ENCODE data around the gene ERC1. TPM values are rescaled to one million over a fixed set of nuclear protein-coding genes. Genes with fewer than 3 reads are reported as not detected.

The ERC1 gene
- polyA plus RNA-seq, 1 donor from 2014 or later, result 7.1 TPM

DNA sequence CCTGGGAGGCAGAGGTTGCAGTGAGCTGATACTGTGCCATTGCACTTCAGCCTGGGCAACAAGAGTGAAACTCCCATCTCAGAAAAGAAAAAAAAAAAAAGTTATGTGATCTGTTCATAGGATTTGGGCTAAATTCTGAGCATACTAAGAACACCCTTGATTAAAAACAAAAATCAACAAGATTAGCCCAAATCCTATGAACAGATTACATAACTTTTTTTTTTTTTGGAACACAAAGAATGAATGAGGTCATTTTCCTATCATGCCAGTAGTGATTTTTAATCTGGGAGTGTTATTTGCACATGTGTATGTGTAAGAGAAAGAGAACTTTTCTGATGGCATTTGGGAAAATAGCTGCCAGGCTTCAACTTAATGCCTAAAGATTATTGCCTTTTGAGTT, 208.7 kb downstream of the ERC1 start:
- Histone ChIP-seq H3K27me3 (ENCODE audit: insufficient read depth, low read depth, low read length) (no peaks in the 10 kb centered on the region), H3K4me3 (ENCODE audit: low read length) (no peak overlapping the region), H3K4me2 (ENCODE audit: low read length) (no peak overlapping the region), H3K36me3 (ENCODE audit: insufficient read depth, low read length) (no peaks in the 10 kb centered on the region), H3K9me2 (ENCODE audit: insufficient read depth, low read length) (no peaks in the 10 kb centered on the region), H3K27ac (ENCODE audit: low read length) (no peak overlapping the region), H3K79me2 (replicated peaks; ENCODE audit: insufficient read depth, low read length) (no peaks in the 10 kb centered on the region), H2AFZ (ENCODE audit: low read depth, low read length) (no peak overlapping the region), H4K20me1 (ENCODE audit: insufficient read depth) (no peaks in the 10 kb centered on the region), H3K9me3 (ENCODE audit: low read length) (no peaks in the 10 kb centered on the region), H3F3A (ENCODE audit: insufficient read depth, low read length, poor library complexity, severe bottlenecking) (no peaks in the 10 kb centered on the region), H3K9ac (ENCODE audit: low read length) (no peak overlapping the region)
- TF ChIP-seq RAD21 (conservative IDR thresholded peaks at IDR 0.05) (no peak), EZH2 (IDR thresholded peaks at IDR 0.05; ENCODE audit: borderline replicate concordance, insufficient read depth, low read length, poor library complexity, severe bottlenecking) (no peak), POLR2AphosphoS5 (IDR thresholded peaks at IDR 0.05) (no peak), SMC3 (conservative IDR thresholded peaks at IDR 0.05; ENCODE audit: poor library complexity) (no peak), EP300 (conservative IDR thresholded peaks at IDR 0.05; ENCODE audit: poor library complexity, severe bottlenecking) (no peak), TAF1 (IDR thresholded peaks at IDR 0.05; ENCODE audit: low read depth) (no peak), CTCF (IDR thresholded peaks at IDR 0.05; ENCODE audit: poor library complexity, severe bottlenecking) (no peak), MXI1 (conservative IDR thresholded peaks at IDR 0.05; ENCODE audit: poor library complexity, severe bottlenecking) (no peak)
- TF ChIP-seq, protein P1, sequence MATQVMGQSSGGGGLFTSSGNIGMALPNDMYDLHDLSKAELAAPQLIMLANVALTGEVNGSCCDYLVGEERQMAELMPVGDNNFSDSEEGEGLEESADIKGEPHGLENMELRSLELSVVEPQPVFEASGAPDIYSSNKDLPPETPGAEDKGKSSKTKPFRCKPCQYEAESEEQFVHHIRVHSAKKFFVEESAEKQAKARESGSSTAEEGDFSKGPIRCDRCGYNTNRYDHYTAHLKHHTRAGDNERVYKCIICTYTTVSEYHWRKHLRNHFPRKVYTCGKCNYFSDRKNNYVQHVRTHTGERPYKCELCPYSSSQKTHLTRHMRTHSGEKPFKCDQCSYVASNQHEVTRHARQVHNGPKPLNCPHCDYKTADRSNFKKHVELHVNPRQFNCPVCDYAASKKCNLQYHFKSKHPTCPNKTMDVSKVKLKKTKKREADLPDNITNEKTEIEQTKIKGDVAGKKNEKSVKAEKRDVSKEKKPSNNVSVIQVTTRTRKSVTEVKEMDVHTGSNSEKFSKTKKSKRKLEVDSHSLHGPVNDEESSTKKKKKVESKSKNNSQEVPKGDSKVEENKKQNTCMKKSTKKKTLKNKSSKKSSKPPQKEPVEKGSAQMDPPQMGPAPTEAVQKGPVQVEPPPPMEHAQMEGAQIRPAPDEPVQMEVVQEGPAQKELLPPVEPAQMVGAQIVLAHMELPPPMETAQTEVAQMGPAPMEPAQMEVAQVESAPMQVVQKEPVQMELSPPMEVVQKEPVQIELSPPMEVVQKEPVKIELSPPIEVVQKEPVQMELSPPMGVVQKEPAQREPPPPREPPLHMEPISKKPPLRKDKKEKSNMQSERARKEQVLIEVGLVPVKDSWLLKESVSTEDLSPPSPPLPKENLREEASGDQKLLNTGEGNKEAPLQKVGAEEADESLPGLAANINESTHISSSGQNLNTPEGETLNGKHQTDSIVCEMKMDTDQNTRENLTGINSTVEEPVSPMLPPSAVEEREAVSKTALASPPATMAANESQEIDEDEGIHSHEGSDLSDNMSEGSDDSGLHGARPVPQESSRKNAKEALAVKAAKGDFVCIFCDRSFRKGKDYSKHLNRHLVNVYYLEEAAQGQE (IDR thresholded peaks at IDR 0.05; ENCODE audit: borderline replicate concordance), result no peak

DNA sequence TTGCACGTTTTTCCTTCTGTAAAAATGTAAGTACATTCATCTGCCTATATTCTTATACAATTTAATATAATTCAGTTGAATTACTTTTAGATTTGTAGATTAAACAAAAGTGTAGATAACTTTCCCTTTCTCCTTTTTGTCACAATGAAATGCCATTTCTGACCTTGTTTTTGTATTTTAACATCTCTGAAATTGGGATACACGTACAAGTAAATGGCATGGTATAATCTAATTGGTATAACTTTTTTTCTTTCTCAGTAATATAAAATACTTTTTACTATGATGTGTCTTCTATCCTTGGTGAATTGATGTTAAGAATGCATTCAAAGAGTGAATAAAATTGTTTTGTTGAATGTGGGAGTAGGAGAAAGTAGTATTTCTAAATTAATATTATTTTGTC, 210.0 kb downstream of the ERC1 start:
- no peaks in the 10 kb centered on the region for H3K9me3 ChIP-seq (ENCODE audit: low read length)
- H3K4me3 ChIP-seq (ENCODE audit: low read length), result no peak overlapping the region
- no peaks in the 10 kb centered on the region for H3K36me3 ChIP-seq (ENCODE audit: insufficient read depth, low read length)
- H3K27ac ChIP-seq (ENCODE audit: low read length), result no peak overlapping the region
- H3K9me2 ChIP-seq (ENCODE audit: insufficient read depth, low read length), result no peaks in the 10 kb centered on the region
- H3F3A ChIP-seq (ENCODE audit: insufficient read depth, low read length, poor library complexity, severe bottlenecking), result no peaks in the 10 kb centered on the region
- H4K20me1 ChIP-seq (ENCODE audit: insufficient read depth), result no peaks in the 10 kb centered on the region
- no peak overlapping the region for H3K4me2 ChIP-seq (ENCODE audit: low read length)
- H3K9ac ChIP-seq (ENCODE audit: low read length), result no peak overlapping the region
- no peak overlapping the region for H2AFZ ChIP-seq (ENCODE audit: low read depth, low read length)
- TF ChIP-seq EZH2 (IDR thresholded peaks at IDR 0.05; ENCODE audit: borderline replicate concordance, insufficient read depth, low read length, poor library complexity, severe bottlenecking) (no peak), TAF1 (IDR thresholded peaks at IDR 0.05; ENCODE audit: low read depth) (no peak), POLR2AphosphoS5 (IDR thresholded peaks at IDR 0.05) (no peak), EP300 (conservative IDR thresholded peaks at IDR 0.05; ENCODE audit: poor library complexity, severe bottlenecking) (no peak), CTCF (IDR thresholded peaks at IDR 0.05; ENCODE audit: poor library complexity, severe bottlenecking) (no peak), SMC3 (conservative IDR thresholded peaks at IDR 0.05; ENCODE audit: poor library complexity) (no peak), MXI1 (conservative IDR thresholded peaks at IDR 0.05; ENCODE audit: poor library complexity, severe bottlenecking) (no peak), RAD21 (conservative IDR thresholded peaks at IDR 0.05) (no peak)
- TF ChIP-seq, protein P1 (IDR thresholded peaks at IDR 0.05; ENCODE audit: borderline replicate concordance), result no peak
- no peaks in the 10 kb centered on the region for H3K27me3 ChIP-seq (ENCODE audit: insufficient read depth, low read depth, low read length)
- no peaks in the 10 kb centered on the region for H3K79me2 ChIP-seq (replicated peaks; ENCODE audit: insufficient read depth, low read length)

Measured in neural cell (in vitro differentiated cells).